Liver (tissue), 9 donors: ENCODE data around the gene KCTD5. TPM values are rescaled to one million over a fixed set of nuclear protein-coding genes. Genes with fewer than 3 reads are reported as not detected.

ENCODE experiments used
- DNase-seq: peaks from one replicate; pipeline ENCODE4 v3.0.0-alpha.2; 2017; ENCODE audit warnings: low spot score
- H3K27ac ChIP-seq, 2 donors: one replicate each; pipeline ENCODE4 v1.7.0; 2013; ENCODE audit warnings: inconsistent platforms in 2 of 2, low read length in 2 of 2, control low read depth in 1 of 2, low read depth in 1 of 2, mild to moderate bottlenecking in 1 of 2
- H3K27me3 ChIP-seq, 4 donors: one replicate each; pipeline versions ENCODE4 v1.6.1 to v1.7.0; 2013; ENCODE audit warnings: low read length in 3 of 4, inconsistent platforms in 1 of 4, mild to moderate bottlenecking in 1 of 4, moderate library complexity in 1 of 4; ENCODE audit not compliant: control insufficient read depth in 4 of 4, insufficient read depth in 4 of 4
- H3K36me3 ChIP-seq, 4 donors: one replicate each; pipeline versions ENCODE4 v1.6.1 to v1.7.0; 2013; ENCODE audit warnings: low read length in 3 of 4, mild to moderate bottlenecking in 3 of 4, low read depth in 1 of 4, moderate library complexity in 1 of 4; ENCODE audit not compliant: control insufficient read depth in 4 of 4, insufficient read depth in 3 of 4
- H3K4me1 ChIP-seq, 4 donors: one replicate each; pipeline versions ENCODE4 v1.6.1 to v1.7.0; 2013; ENCODE audit warnings: low read length in 3 of 4, mild to moderate bottlenecking in 3 of 4, moderate library complexity in 1 of 4; ENCODE audit not compliant: control insufficient read depth in 4 of 4, insufficient read depth in 4 of 4
- H3K4me3 ChIP-seq, 3 donors: one replicate each; pipeline versions ENCODE4 v1.6.1 to v1.7.0; 2013; ENCODE audit warnings: low read length in 3 of 3, control low read depth in 1 of 3, low read depth in 1 of 3, mild to moderate bottlenecking in 1 of 3
- H3K9ac ChIP-seq, 2 donors: one replicate each; pipeline ENCODE4 v1.7.0; 2013; ENCODE audit warnings: low read length in 2 of 2, mild to moderate bottlenecking in 2 of 2, moderate library complexity in 2 of 2, control low read depth in 1 of 2, low read depth in 1 of 2
- H3K9me3 ChIP-seq, 4 donors: one replicate each; pipeline versions ENCODE4 v1.6.1 to v1.7.0; 2013; ENCODE audit warnings: low read length in 3 of 4; ENCODE audit not compliant: control insufficient read depth in 4 of 4
- ATF3 ChIP-seq: IDR thresholded peaks from 2 replicates; pipeline ENCODE4 v1.6.1; 2016; ENCODE audit warnings: antibody characterized with exemption
- FOXA2 ChIP-seq: IDR thresholded peaks from 2 replicates; pipeline ENCODE4 v1.6.1; 2016; ENCODE audit warnings: antibody characterized with exemption
- GABPA ChIP-seq, 2 donors: IDR thresholded peaks in 1 of 2; conservative IDR thresholded peaks in 1 of 2; 2 replicates each; pipeline ENCODE4 v1.6.1; 2016; ENCODE audit warnings: antibody characterized with exemption in 2 of 2, mild to moderate bottlenecking in 1 of 2, moderate library complexity in 1 of 2
- HNF4A ChIP-seq, 2 donors: conservative IDR thresholded peaks; 2 replicates each; pipeline ENCODE4 v1.6.1; 2016; ENCODE audit warnings: antibody characterized with exemption in 2 of 2, mild to moderate bottlenecking in 2 of 2
- JUND ChIP-seq, 2 donors: IDR thresholded peaks; 2 replicates each; pipeline ENCODE4 v1.6.1; 2016; ENCODE audit warnings: antibody characterized with exemption in 2 of 2
- MAX ChIP-seq: IDR thresholded peaks from 2 replicates; pipeline ENCODE4 v1.6.1; 2016; ENCODE audit warnings: antibody characterized with exemption
- NR2F2 ChIP-seq: IDR thresholded peaks from 2 replicates; pipeline ENCODE4 v1.6.1; 2016; ENCODE audit warnings: antibody characterized with exemption
- RAD21 ChIP-seq, 2 donors: IDR thresholded peaks; 2 replicates each; pipeline ENCODE4 v1.6.1; 2016; ENCODE audit warnings: antibody characterized with exemption in 2 of 2, mild to moderate bottlenecking in 2 of 2
- REST ChIP-seq: IDR thresholded peaks from 2 replicates; pipeline ENCODE4 v1.6.1; 2016; ENCODE audit warnings: antibody characterized with exemption, mild to moderate bottlenecking
- RXRA ChIP-seq, 2 donors: IDR thresholded peaks; 2 replicates each; pipeline ENCODE4 v1.6.1; 2017 to 2018; ENCODE audit warnings: antibody characterized with exemption in 2 of 2, mild to moderate bottlenecking in 1 of 2
- SP1 ChIP-seq: IDR thresholded peaks from 2 replicates; pipeline ENCODE4 v1.6.1; 2018; ENCODE audit warnings: antibody characterized with exemption, mild to moderate bottlenecking
- TAF1 ChIP-seq: conservative IDR thresholded peaks from 2 replicates; pipeline ENCODE4 v1.6.1; 2016; ENCODE audit warnings: antibody characterized with exemption, mild to moderate bottlenecking
- YY1 ChIP-seq: IDR thresholded peaks from 2 replicates; pipeline ENCODE4 v1.6.1; 2016; ENCODE audit warnings: antibody characterized with exemption, mild to moderate bottlenecking
- ZBTB33 ChIP-seq: IDR thresholded peaks from 2 replicates; pipeline ENCODE4 v1.6.1; 2016; ENCODE audit warnings: antibody characterized with exemption
- WGBS: extraction: QIAGEN DNeasy Blood & Tissue Kit; methylation state at CpG from one replicate; pipeline ENCODE4 v1.1.7; 2013; 5-methylcytosine and 5-hydroxymethylcytosine counted together
- polyA plus RNA-seq, 2 donors: library from polyadenylated mRNA; stranded (reverse) in 1 of 2; unstranded in 1 of 2; fragments of 200-250 nt in 1 of 2; fragments of >200 nt in 1 of 2; fragmentation: Nextera tagmentation in 1 of 2; extraction: Ambion mirVana in 1 of 2; gene quantifications; one replicate each; pipeline versions ENCODE4 v1.2.1 to v1.2.3, GENCODE V29; 2013 to 2015
- total RNA-seq, 2 donors: library from RNA; depleted of rRNA; stranded (reverse); fragments of >200 nt; gene quantifications; one replicate each; pipeline ENCODE4 v1.2.3, GENCODE V29; 2014
- donor health status: healthy.
- donor health status: healthy.
- donor health status: healthy.
- donor health status: healthy.
- donor health status: healthy.

Gene KCTD5
- total and polyA plus RNA-seq, 4 donors, result 8.3 to 14.2 (median 11.5) TPM

- no peak for TF ChIP-seq TAF1
- TF ChIP-seq YY1, result no peak
Observed at GRCh38 chr16:2698103-2698870, 16.0 kb downstream of the KCTD5 start (continued).

- Histone ChIP-seq H3K27me3 (no peaks in the 10 kb centered on the region), H3K4me1 (peaks cover 4 to 19% (median 12%) of the 10 kb centered on the region in 4 donors), H3K9ac (no peak overlapping the region), H3K36me3 (peaks cover 7 to 52% (median 21%) of the 10 kb centered on the region in 4 donors), H3K9me3 (no peaks in the 10 kb centered on the region), H3K27ac (no peak overlapping the region), H3K4me3 (no peak overlapping the region)
- 88% methylated on average over 32 of the region's 32 CpGs for WGBS
- TF ChIP-seq RAD21 (IDR thresholded peaks at IDR 0.05) (no peak), GABPA (IDR thresholded peaks at IDR 0.05 in 1 of 2, conservative IDR thresholded peaks at IDR 0.05 in 1 of 2) (no peak), SP1 (no peak), ZBTB33 (no peak), NR2F2 (no peak), HNF4A (conservative IDR thresholded peaks at IDR 0.05) (no peak), FOXA2 (no peak), ATF3 (no peak), JUND (IDR thresholded peaks at IDR 0.05) (no peak), MAX (no peak), RXRA (IDR thresholded peaks at IDR 0.05) (no peak), REST (no peak), TAF1 (no peak)
- no peak for DNase-seq
Observed at GRCh38 chr16:2698965-2699750, 16.8 kb downstream of the KCTD5 start.
